ENCODE data around the gene NAV2. TPM values are rescaled to one million over a fixed set of nuclear protein-coding genes. Genes with fewer than 3 reads are reported as not detected.

Gene NAV2
- total RNA-seq, 1 donor from 2014 or later, result 11.1 TPM

GRCh38 chr11:20010156-20010850 is 297.7 kb downstream of the NAV2 start:
- Histone ChIP-seq H3K36me3 (ENCODE audit: control insufficient read depth, insufficient read depth, low read length) (no peaks in the 10 kb centered on the region), H3K4me3 (ENCODE audit: low read depth, low read length) (no peak overlapping the region), H3K27me3 (ENCODE audit: control insufficient read depth, insufficient read depth, low read length) (no peaks in the 10 kb centered on the region)
- DNase-seq (ENCODE audit: low read depth), result no peak
- TF ChIP-seq CTCF (IDR thresholded peaks at IDR 0.05; ENCODE audit: insufficient read depth, low read length, severe bottlenecking), result no peak
- FAIRE-seq, result no peak

- FAIRE-seq, result no peak
- no peak overlapping the region for H3K4me3 ChIP-seq (ENCODE audit: low read depth, low read length)
- no peak for TF ChIP-seq CTCF (IDR thresholded peaks at IDR 0.05; ENCODE audit: insufficient read depth, low read length, severe bottlenecking)
Measured at GRCh38 chr11:20010851-20011225, 298.2 kb downstream of the NAV2 start.

GRCh38 chr11:20011307-20011951 is 298.8 kb downstream of the NAV2 start:
- TF ChIP-seq CTCF (IDR thresholded peaks at IDR 0.05; ENCODE audit: insufficient read depth, low read length, severe bottlenecking), result no peak
- no peak for FAIRE-seq
- H3K36me3 ChIP-seq (ENCODE audit: control insufficient read depth, insufficient read depth, low read length), result no peaks in the 10 kb centered on the region
- H3K27me3 ChIP-seq (ENCODE audit: control insufficient read depth, insufficient read depth, low read length), result no peaks in the 10 kb centered on the region
- no peak overlapping the region for H3K4me3 ChIP-seq (ENCODE audit: low read depth, low read length)
- DNase-seq (ENCODE audit: low read depth), result peak; percentile 98

More at GRCh38 chr11:20010851-20011225, 298.2 kb downstream of the NAV2 start:
- H3K36me3 ChIP-seq (ENCODE audit: control insufficient read depth, insufficient read depth, low read length), result no peaks in the 10 kb centered on the region
- DNase-seq (ENCODE audit: low read depth), result no peak
- H3K27me3 ChIP-seq (ENCODE audit: control insufficient read depth, insufficient read depth, low read length), result no peaks in the 10 kb centered on the region

- Histone ChIP-seq H3K36me3 (ENCODE audit: control insufficient read depth, insufficient read depth, low read length) (no peaks in the 10 kb centered on the region), H3K4me3 (ENCODE audit: low read depth, low read length) (no peak overlapping the region), H3K27me3 (ENCODE audit: control insufficient read depth, insufficient read depth, low read length) (no peaks in the 10 kb centered on the region)
- DNase-seq (ENCODE audit: low read depth) (peak; percentile 67), FAIRE-seq (no peak)
- TF ChIP-seq CTCF (IDR thresholded peaks at IDR 0.05; ENCODE audit: insufficient read depth, low read length, severe bottlenecking), result no peak
Measured at GRCh38 chr11:20013346-20014066, 300.9 kb downstream of the NAV2 start.

- FAIRE-seq, result no peak
- Histone ChIP-seq H3K4me3 (ENCODE audit: low read depth, low read length) (no peak overlapping the region), H3K36me3 (ENCODE audit: control insufficient read depth, insufficient read depth, low read length) (no peaks in the 10 kb centered on the region), H3K27me3 (ENCODE audit: control insufficient read depth, insufficient read depth, low read length) (no peaks in the 10 kb centered on the region)
- TF ChIP-seq CTCF (IDR thresholded peaks at IDR 0.05; ENCODE audit: insufficient read depth, low read length, severe bottlenecking), result no peak
- no peak for DNase-seq (ENCODE audit: low read depth)
Measured at GRCh38 chr11:20014067-20014402, 301.4 kb downstream of the NAV2 start.

Data from bronchial epithelial cell (primary cell).